ENCODE measurements around the gene ITGAV. TPM values are rescaled to one million over a fixed set of nuclear protein-coding genes. Genes with fewer than 3 reads are reported as not detected.
A peak's percentile ranks its signal among the peaks of the same experiment; 100 is the strongest.

The ITGAV gene
- total RNA-seq, 1 donor from 2014 or later = 73.2 TPM

DNA sequence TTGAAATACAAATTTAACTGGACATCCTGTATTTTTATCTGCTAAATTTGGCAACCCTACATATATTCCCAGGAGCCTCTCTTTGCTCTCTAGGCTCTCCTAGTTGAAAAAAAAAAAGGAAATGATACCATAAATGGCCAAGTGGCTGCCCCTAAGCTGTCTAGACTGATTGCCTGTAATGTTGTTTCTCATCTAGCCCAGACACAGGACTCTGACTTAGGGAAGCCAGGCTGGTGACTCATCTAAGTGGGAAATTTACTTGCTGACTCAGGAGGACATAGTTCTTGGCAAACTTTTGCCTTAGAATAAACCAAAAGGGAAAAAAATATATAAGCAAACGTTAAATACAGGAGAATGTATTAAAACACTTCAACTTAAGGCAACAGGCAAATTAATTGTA, 14.6 kb upstream of the ITGAV start:
- DNase-seq = peak; percentile 17

DNA sequence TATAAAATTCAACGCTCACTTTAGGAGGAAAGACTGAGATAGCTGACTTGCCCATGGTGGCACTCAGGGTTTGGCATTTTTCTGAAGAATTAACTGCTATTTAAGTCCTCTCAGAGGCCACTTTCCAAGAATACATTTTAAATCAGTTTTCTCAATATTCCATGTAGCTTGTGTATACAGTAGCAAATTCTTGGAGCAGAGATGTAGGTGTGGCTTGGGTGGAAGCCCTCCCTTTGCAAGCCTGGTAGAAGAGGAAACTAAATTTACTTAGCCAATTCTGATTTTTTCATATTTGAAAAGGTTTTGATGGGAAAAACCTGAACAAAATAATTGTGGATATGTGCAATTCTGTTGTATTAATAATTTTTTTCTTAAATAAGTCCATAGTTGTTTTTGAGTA, 14.0 kb upstream of the ITGAV start:
- no peak for DNase-seq

DNA sequence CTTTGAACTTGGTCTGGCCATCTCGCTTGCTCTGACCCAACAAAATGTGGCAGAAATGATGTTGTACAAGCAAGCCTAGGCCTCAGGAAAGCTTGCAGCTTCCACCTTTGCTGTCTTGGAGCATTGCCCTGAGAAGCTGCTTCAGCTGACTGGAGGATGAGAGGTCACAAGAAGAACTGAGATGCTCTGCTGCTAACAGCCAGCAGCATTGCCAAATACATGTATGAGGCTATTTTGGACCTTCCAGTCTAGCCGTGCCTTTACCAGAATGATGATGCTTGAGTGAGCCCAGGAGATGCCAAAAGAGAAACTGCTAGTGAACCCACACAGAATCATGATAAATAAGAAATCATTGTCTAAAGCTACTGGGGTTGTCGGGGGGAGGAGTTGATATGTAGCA, 13.2 kb upstream of the ITGAV start:
- DNase-seq = no peak

GRCh38 chr2:186582698-186583097, 7.2 kb upstream of the ITGAV start:
- no peak for DNase-seq

DNA sequence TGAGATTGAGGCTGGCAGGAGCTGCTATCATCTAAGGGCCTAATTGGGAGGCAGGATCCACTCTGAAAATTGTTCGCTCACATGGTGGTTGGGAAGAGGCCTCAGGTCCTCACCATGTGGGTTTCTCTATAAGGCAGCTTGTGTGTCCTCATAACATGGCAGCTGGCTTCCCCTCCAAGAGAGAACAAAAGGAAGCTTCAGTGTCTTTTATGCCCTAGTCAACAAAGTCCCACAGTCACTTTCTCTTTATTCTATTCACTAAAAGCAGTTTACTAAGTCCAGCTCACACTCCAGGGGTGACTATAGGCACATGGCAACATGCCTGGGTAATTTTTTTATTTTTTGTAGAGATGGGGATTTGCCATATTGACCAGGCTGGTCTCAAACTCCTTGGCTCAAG, 5.8 kb upstream of the ITGAV start:
- no peak for DNase-seq

- DNase-seq = no peak
Measured at GRCh38 chr2:186588421-186588820, 1.4 kb upstream of the ITGAV start.

GRCh38 chr2:186588940-186589611, 780 bp upstream of the ITGAV start:
- DNase-seq = no peak

DNA sequence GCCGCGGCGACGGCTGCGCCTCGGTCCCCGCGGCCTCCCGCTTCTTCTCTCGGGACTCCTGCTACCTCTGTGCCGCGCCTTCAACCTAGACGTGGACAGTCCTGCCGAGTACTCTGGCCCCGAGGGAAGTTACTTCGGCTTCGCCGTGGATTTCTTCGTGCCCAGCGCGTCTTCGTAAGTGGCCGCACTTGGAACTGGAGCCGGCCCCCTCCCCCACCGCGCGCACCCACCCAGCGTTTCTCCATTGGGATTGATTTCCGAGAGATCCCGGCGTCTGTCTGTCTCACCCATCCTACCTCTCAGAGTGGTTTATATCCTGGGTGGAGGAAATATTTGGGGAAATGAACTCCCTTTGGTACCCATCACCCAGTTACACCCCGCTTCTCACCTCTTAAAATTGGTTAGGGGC, 498 bp downstream of the ITGAV start:
- peak; percentile 42 for DNase-seq

- no peak for DNase-seq
Measured at GRCh38 chr2:186590759-186591505, 1.1 kb downstream of the ITGAV start.

GRCh38 chr2:186591506-186591890, 1.6 kb downstream of the ITGAV start:
- DNase-seq = no peak

DNA sequence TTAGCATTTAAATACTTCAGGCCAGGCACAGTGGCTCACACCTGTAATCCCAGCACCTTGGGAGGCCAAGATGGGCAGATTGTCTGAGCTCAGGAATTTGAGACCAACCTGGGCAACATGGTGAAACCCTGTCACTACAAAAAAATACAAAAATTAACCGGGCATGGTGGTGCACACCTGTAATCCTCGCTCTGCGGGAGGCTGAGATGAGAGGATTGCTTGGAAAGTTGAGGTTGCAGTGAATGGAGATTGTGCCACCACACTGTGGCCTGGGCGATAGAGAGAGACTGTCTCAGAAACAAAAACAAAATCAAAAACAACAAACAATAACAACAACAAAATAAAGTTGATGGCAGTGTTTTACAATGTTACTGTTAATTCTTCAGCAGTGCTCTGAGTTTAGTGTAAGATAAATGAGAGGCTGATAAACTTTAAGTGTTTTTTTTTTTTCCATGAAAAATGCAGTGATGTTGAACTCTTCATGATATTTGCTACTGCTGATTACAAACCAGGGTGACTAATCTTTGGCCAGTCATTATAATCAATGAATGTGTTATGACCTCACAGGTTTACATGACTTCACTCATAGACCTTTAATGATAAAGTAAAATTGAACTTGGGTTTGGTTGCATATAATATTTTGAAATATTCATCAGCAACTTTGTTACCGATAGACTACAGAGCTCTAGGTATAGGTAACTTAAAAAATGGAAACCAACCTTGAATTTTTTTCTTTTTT, 2.5 kb downstream of the ITGAV start:
- no peak for DNase-seq

GRCh38 chr2:186593523-186593922, 3.7 kb downstream of the ITGAV start:
- DNase-seq = no peak

- no peak for DNase-seq
Measured at GRCh38 chr2:186594001-186594722, 4.3 kb downstream of the ITGAV start.

GRCh38 chr2:186595219-186595618, 5.4 kb downstream of the ITGAV start:
- no peak for DNase-seq

DNA sequence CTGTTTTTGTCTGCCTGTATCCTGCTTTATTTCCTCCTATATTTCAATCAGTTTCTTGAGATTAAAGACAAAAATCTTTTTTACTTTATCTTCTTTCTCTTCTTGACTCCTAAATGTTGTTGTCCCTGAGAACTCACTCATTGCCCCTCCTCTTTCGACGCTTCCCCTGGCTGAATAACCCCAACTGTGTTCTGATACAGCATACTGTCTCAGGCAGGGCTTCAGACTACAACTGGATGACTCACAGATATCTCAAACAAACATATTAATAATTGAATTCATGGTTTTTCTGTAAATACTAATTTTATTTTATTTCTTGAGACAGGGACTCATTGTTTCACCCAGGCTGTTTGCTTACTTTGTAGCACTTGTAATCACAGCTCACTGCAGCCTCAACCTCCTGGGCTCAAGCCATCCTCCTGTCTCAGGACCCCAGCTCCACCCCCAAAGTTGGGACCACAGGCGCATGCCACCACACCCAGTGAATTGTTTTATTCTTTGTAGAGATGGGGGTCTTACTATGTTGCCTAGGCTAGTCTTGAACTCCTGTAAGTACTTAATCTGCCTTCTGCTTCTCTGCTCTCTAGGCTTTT, 9.4 kb downstream of the ITGAV start:
- no peak for DNase-seq

DNA sequence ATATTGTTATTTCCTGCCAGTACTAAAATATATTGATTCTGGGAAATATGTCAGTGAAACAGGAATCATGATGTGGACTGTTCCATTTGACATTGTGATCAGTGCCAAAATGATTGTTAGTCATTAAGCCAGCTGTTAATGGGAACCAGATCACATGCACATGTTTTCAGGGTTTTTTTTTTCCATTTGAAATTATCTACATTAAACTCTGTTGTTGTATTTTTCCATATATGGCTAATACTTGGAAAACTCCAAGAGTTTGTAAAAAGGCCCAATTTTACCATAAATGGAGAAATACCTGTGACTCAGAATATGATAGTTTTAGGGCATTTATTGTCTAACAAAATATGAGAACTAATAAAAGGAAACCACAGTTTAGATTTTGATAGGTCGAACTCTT, 13.4 kb downstream of the ITGAV start:
- no peak for DNase-seq

DNA sequence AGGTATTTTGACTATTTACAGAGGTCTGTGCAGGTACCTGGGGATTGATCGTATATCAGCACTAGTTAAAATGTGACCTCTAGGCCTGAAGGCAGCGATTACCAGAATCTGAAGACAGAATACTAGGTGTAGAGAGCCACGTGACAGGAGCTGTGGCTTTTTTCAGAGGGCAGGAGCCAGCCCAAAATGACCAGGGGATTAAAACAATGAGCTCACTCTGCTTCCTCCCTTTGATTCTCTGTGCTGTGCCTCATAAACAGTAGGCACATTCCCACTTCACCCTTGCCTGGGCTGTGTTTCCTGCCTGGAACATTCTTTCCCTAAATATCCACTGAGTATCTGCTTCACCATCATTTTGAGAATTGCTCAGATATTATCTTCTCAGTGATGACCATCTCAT, 15.2 kb downstream of the ITGAV start:
- DNase-seq = no peak

- no peak for DNase-seq
Measured at GRCh38 chr2:186607660-186608324, 17.9 kb downstream of the ITGAV start.

DNA sequence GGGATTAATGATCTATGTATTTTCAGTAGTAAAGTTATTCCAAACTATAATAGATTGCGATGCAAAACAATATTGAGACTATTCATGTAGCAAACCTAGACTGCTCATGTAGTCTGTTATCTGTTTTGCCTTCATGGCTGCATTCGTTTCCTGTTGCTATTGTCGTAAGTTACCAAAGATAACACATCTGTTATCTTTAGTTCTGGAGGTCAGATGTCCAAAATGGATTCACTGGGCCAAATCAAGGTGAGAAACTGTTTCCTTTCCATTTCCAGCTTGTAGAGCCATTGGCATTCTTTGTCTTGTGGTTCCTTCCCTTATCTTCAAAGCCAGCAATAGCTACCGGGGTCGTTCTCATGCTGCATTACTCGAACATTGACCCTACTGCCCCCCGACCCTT, 20.9 kb downstream of the ITGAV start:
- no peak for DNase-seq

DNA sequence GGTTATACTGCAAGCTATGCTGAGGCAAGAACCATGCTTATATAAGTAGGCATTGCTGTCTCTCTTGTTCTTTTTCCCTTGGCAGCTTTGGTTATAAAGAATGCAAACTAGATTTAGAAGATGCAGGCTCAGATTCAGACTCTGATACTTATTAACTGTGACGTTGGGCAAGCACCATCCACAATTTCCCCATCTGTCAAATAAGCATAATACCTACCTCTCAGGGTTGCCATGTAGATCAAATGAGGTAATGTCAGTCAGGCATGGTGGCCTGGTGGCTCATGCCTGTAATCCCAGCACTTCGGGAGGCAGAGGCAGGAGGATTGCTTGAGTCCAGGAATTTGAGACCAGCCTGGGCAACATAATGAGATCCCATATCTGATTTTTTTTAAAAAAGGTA, 21.7 kb downstream of the ITGAV start:
- DNase-seq = no peak

- no peak for DNase-seq
Measured at GRCh38 chr2:186612026-186612425, 22.2 kb downstream of the ITGAV start.
